GM12878 (cell line): ENCODE results near the gene ANKRD44.

Experiments
- BCL11A ChIP-seq: IDR thresholded peaks from 2 replicates; pipeline ENCODE4 v1.6.1; 2011; ENCODE audit warnings: low read depth, low read length
- CTCF ChIP-seq, 3 experiments: IDR thresholded peaks in 2 of 3; conservative IDR thresholded peaks in 1 of 3; 2 replicates each; pipeline ENCODE4 v1.5.1; 2011; ENCODE audit warnings: low read depth in 3 of 3, low read length in 3 of 3, mild to moderate bottlenecking in 3 of 3, control low read depth in 2 of 3, moderate library complexity in 2 of 3, inconsistent platforms in 1 of 3, mixed read lengths in 1 of 3; ENCODE audit not compliant: control insufficient read depth in 2 of 3, insufficient read depth in 1 of 3; ENCODE audit errors: extremely low read depth in 1 of 3
- EP300 ChIP-seq, 2 experiments: fragments of 150-350 bp in 1 of 2; IDR thresholded peaks; 2 replicates each; pipeline ENCODE4 v1.6.1; 2011 to 2012; ENCODE audit warnings: low read depth in 2 of 2, low read length in 2 of 2, borderline replicate concordance in 1 of 2, improper control_type of control experiment in 1 of 2, inconsistent platforms in 1 of 2; ENCODE audit not compliant: control insufficient read depth in 1 of 2
- POLR2A ChIP-seq: IDR thresholded peaks from 2 replicates; pipeline ENCODE4 v1.6.1; 2011; ENCODE audit warnings: low read depth, mild to moderate bottlenecking, low read length
- POLR2AphosphoS5 ChIP-seq: IDR thresholded peaks from 2 replicates; pipeline ENCODE4 v1.6.1; 2011; ENCODE audit warnings: mild to moderate bottlenecking, low read length, inconsistent platforms
- RAD21 ChIP-seq: IDR thresholded peaks from 2 replicates; pipeline ENCODE4 v1.6.1; 2011; ENCODE audit warnings: mild to moderate bottlenecking, low read depth, low read length, moderate library complexity; ENCODE audit not compliant: insufficient read depth
- USF2 ChIP-seq: IDR thresholded peaks from 2 replicates; pipeline ENCODE4 v1.6.1; 2011; ENCODE audit warnings: low read depth, low read length, improper control_type of control experiment, borderline replicate concordance
- ZZZ3 ChIP-seq: IDR thresholded peaks from 2 replicates; pipeline ENCODE4 v1.6.1; 2011; ENCODE audit warnings: low read depth; ENCODE audit not compliant: control insufficient read depth, insufficient read length
- TF ChIP-seq, protein P1 (sequence below): IDR thresholded peaks from 2 replicates; pipeline ENCODE4 v1.6.1; 2012; ENCODE audit warnings: mild to moderate bottlenecking, low read depth, low read length

GRCh38 chr2:197251163-197251562 is 59.4 kb downstream of the ANKRD44 start:
- no peak for TF ChIP-seq CTCF (IDR thresholded peaks at IDR 0.05 in 2 of 3, conservative IDR thresholded peaks at IDR 0.05 in 1 of 3; ENCODE audit: control insufficient read depth in 2 of 3, extremely low read depth in 1 of 3, insufficient read depth in 1 of 3, low read depth in 3 of 3, low read length in 3 of 3)
- no peak for TF ChIP-seq POLR2A
- no peak for TF ChIP-seq USF2
- TF ChIP-seq POLR2AphosphoS5: no peak
- TF ChIP-seq, protein P1, sequence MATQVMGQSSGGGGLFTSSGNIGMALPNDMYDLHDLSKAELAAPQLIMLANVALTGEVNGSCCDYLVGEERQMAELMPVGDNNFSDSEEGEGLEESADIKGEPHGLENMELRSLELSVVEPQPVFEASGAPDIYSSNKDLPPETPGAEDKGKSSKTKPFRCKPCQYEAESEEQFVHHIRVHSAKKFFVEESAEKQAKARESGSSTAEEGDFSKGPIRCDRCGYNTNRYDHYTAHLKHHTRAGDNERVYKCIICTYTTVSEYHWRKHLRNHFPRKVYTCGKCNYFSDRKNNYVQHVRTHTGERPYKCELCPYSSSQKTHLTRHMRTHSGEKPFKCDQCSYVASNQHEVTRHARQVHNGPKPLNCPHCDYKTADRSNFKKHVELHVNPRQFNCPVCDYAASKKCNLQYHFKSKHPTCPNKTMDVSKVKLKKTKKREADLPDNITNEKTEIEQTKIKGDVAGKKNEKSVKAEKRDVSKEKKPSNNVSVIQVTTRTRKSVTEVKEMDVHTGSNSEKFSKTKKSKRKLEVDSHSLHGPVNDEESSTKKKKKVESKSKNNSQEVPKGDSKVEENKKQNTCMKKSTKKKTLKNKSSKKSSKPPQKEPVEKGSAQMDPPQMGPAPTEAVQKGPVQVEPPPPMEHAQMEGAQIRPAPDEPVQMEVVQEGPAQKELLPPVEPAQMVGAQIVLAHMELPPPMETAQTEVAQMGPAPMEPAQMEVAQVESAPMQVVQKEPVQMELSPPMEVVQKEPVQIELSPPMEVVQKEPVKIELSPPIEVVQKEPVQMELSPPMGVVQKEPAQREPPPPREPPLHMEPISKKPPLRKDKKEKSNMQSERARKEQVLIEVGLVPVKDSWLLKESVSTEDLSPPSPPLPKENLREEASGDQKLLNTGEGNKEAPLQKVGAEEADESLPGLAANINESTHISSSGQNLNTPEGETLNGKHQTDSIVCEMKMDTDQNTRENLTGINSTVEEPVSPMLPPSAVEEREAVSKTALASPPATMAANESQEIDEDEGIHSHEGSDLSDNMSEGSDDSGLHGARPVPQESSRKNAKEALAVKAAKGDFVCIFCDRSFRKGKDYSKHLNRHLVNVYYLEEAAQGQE: no peak
- TF ChIP-seq ZZZ3: no peak
- TF ChIP-seq BCL11A: no peak
- TF ChIP-seq RAD21: no peak
- no peak for TF ChIP-seq EP300 (IDR thresholded peaks at IDR 0.05; ENCODE audit: borderline replicate concordance in 1 of 2, control insufficient read depth in 1 of 2, low read depth in 2 of 2, low read length in 2 of 2)
